Stimulated activated CD4-positive, alpha-beta T cell treated with anti-CD3 and anti-CD28 coated beads, TNF-alpha, amount 100 ng/mL, for 48 hours (primary cell): ENCODE measurements around the gene ASB4.
"Not testable (repeated sequence)": the region's sequence is repeated elsewhere in the genome, so short reads cannot be mapped to it uniquely, and the experiment has no call there.

ENCODE experiments used
- DNase-seq, 3 donors: peaks; one replicate each; pipeline ENCODE4 v3.0.0-alpha.2; 2020; ENCODE audit warnings: low read depth in 3 of 3

Gene ASB4

GRCh38 chr7:95485391-95486123 lies at the start of gene ASB4:
ASB4 (plus strand) TSS chr7:95485943; CDS start chr7:95485972, 29 bp downstream.
- no peak for DNase-seq

GRCh38 chr7:95436407-95436806 lies 49.3 kb upstream of the ASB4 start:
- no peak for DNase-seq

- no peak for DNase-seq
Observed at GRCh38 chr7:95440394-95441038, 45.2 kb upstream of the ASB4 start.

- no peak for DNase-seq
Observed at GRCh38 chr7:95441042-95441823, 44.5 kb upstream of the ASB4 start.

- DNase-seq: no peak
Observed at GRCh38 chr7:95444796-95445195, 40.9 kb upstream of the ASB4 start.

- no peak for DNase-seq
Observed at GRCh38 chr7:95446618-95447017, 39.1 kb upstream of the ASB4 start.

GRCh38 chr7:95454438-95455045 lies 31.2 kb upstream of the ASB4 start:
- no peak for DNase-seq

- DNase-seq: no peak
Observed at GRCh38 chr7:95457947-95458346, 27.8 kb upstream of the ASB4 start.

- DNase-seq: not testable (repeated sequence)
Observed at GRCh38 chr7:95460653-95461052, 25.1 kb upstream of the ASB4 start.

- no peak for DNase-seq
Observed at GRCh38 chr7:95467912-95468607, 17.7 kb upstream of the ASB4 start.

- no peak for DNase-seq
Observed at GRCh38 chr7:95469187-95469586, 16.6 kb upstream of the ASB4 start.

GRCh38 chr7:95469848-95470247 lies 15.9 kb upstream of the ASB4 start:
- no peak for DNase-seq

GRCh38 chr7:95470452-95470851 lies 15.3 kb upstream of the ASB4 start:
- DNase-seq: no peak

GRCh38 chr7:95471071-95471470 lies 14.7 kb upstream of the ASB4 start:
- DNase-seq: no peak

GRCh38 chr7:95472581-95473161 lies 13.1 kb upstream of the ASB4 start:
- DNase-seq: no peak

- no peak for DNase-seq
Observed at GRCh38 chr7:95473276-95473985, 12.3 kb upstream of the ASB4 start.

GRCh38 chr7:95476072-95476847 lies 9.5 kb upstream of the ASB4 start:
- no peak for DNase-seq

GRCh38 chr7:95476904-95477594 lies 8.7 kb upstream of the ASB4 start:
- DNase-seq: peak; percentile 9 to 25 (median 15)
